Mammary epithelial cell (primary cell): ENCODE results near the gene NFS1.

Experiments used
- CTCF ChIP-seq, 2 donors: IDR thresholded peaks in 1 of 2; conservative IDR thresholded peaks in 1 of 2; 2 replicates each; pipeline ENCODE4 v1.5.1; 2011 to 2012; ENCODE audit warnings: inconsistent platforms in 2 of 2, low read length in 2 of 2, mild to moderate bottlenecking in 2 of 2, control low read depth in 1 of 2, low read depth in 1 of 2; ENCODE audit not compliant: insufficient read depth in 1 of 2; ENCODE audit errors: extremely low read depth in 1 of 2
- EZH2 ChIP-seq: IDR thresholded peaks from 2 replicates; pipeline ENCODE4 v1.6.1; 2012; ENCODE audit warnings: low read length, inconsistent platforms, borderline replicate concordance

- TF ChIP-seq CTCF (conservative IDR thresholded peaks at IDR 0.05 in 1 of 2, IDR thresholded peaks at IDR 0.05 in 1 of 2; ENCODE audit: extremely low read depth in 1 of 2, insufficient read depth in 1 of 2, low read depth in 1 of 2, low read length in 2 of 2) (no peak), EZH2 (no peak)
Observed at GRCh38 chr20:35721621-35722020, 22.5 kb upstream of the NFS1 start.
